SH-SY5Y (cell line): ENCODE results near the gene PSMC4.
A peak's percentile ranks its signal among the peaks of the same experiment; 100 is the strongest.

Experiments used
- GATA2 ChIP-seq: IDR thresholded peaks from 2 replicates; pipeline ENCODE4 v1.6.1; 2011; ENCODE audit warnings: mild to moderate bottlenecking, low read depth, low read length
- GATA3 ChIP-seq: IDR thresholded peaks from 2 replicates; pipeline ENCODE4 v1.6.1; 2011; ENCODE audit warnings: low read depth, mild to moderate bottlenecking, low read length, moderate library complexity

PSMC4 gene

GRCh38 chr19:39970675-39971379 is at the start of gene PSMC4:
Gene PSMC4 (plus strand): TSS chr19:39971165. CDS start chr19:39971203, 38 bp downstream.
- TF ChIP-seq GATA2 (peak; percentile 97), GATA3 (no peak)

- no peak for TF ChIP-seq GATA2
- no peak for TF ChIP-seq GATA3
Observed at GRCh38 chr19:39923862-39924261, 47.1 kb upstream of the PSMC4 start.

- TF ChIP-seq GATA2 (no peak), GATA3 (no peak)
Observed at GRCh38 chr19:39924389-39924788, 46.6 kb upstream of the PSMC4 start.

GRCh38 chr19:39924952-39925351 is 46.0 kb upstream of the PSMC4 start:
- no peak for TF ChIP-seq GATA2
- TF ChIP-seq GATA3: no peak

- TF ChIP-seq GATA2 (no peak), GATA3 (no peak)
Observed at GRCh38 chr19:39926170-39926760, 44.7 kb upstream of the PSMC4 start.

- TF ChIP-seq GATA3 (no peak), GATA2 (no peak)
Observed at GRCh38 chr19:39927076-39927475, 43.9 kb upstream of the PSMC4 start.

GRCh38 chr19:39927524-39928356 is 43.2 kb upstream of the PSMC4 start:
- TF ChIP-seq GATA3: no peak
- no peak for TF ChIP-seq GATA2

- no peak for TF ChIP-seq GATA3
- no peak for TF ChIP-seq GATA2
Observed at GRCh38 chr19:39928357-39928725, 42.6 kb upstream of the PSMC4 start.

GRCh38 chr19:39929750-39930149 is 41.2 kb upstream of the PSMC4 start:
- TF ChIP-seq GATA2: no peak

- TF ChIP-seq GATA2 (no peak), GATA3 (no peak)
Observed at GRCh38 chr19:39934584-39935363, 36.2 kb upstream of the PSMC4 start, which contains the start of gene FCGBP. Gene FCGBP (minus strand): TSS chr19:39934634.

GRCh38 chr19:39935364-39935661 is 35.7 kb upstream of the PSMC4 start:
- no peak for TF ChIP-seq GATA3
- no peak for TF ChIP-seq GATA2

- TF ChIP-seq GATA3 (no peak), GATA2 (no peak)
Observed at GRCh38 chr19:39936020-39936419, 34.9 kb upstream of the PSMC4 start.

- TF ChIP-seq GATA3: no peak
- TF ChIP-seq GATA2: no peak
Observed at GRCh38 chr19:39936622-39937021, 34.3 kb upstream of the PSMC4 start.

- TF ChIP-seq GATA3 (no peak), GATA2 (no peak)
Observed at GRCh38 chr19:39937094-39937720, 33.8 kb upstream of the PSMC4 start.

GRCh38 chr19:39937787-39938186 is 33.2 kb upstream of the PSMC4 start:
- TF ChIP-seq GATA2: no peak
- no peak for TF ChIP-seq GATA3
